ENCODE measurements around the gene ICAM4.

DNA sequence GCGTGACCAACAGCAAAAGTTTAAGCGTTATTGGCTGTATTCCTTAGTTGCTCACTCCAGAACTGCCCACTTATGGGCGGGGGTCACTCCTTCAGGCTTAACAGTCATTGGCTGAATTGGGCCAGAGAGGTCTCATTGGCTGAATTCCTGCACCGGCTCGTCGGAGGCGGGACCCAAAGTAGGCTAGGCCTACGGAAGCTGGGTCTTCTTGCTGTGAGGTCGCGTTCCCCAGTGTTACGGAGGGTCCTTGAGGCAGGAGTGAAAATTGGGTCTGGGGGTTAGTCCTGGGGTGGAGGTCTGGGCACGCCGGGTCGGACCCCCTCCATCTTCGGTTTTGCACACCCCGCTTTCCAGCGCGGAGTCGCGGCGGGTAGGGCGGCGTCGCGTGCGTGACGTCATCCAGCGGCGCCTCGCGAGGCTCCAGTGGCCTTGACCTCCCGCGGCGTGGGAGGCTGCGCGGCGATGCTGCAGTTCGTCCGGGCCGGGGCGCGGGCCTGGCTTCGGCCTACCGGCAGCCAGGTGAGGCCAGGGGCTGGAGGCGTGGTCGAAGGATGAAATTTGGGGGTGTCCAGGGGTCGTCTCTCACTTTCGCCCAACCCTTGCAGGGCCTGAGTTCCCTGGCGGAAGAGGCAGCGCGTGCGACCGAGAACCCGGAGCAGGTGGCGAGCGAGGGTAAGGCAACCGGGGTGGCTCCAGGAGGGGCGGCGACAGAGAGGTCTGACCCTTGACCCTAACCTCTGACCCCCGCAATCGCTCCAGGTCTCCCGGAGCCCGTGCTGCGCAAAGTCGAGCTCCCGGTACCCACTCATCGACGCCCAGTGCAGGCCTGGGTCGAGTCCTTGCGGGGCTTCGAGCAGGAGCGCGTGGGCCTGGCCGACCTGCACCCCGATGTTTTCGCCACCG, 34.7 kb upstream of the ICAM4 start, which contains the start of gene MRPL4:
- TF ChIP-seq, protein P1, sequence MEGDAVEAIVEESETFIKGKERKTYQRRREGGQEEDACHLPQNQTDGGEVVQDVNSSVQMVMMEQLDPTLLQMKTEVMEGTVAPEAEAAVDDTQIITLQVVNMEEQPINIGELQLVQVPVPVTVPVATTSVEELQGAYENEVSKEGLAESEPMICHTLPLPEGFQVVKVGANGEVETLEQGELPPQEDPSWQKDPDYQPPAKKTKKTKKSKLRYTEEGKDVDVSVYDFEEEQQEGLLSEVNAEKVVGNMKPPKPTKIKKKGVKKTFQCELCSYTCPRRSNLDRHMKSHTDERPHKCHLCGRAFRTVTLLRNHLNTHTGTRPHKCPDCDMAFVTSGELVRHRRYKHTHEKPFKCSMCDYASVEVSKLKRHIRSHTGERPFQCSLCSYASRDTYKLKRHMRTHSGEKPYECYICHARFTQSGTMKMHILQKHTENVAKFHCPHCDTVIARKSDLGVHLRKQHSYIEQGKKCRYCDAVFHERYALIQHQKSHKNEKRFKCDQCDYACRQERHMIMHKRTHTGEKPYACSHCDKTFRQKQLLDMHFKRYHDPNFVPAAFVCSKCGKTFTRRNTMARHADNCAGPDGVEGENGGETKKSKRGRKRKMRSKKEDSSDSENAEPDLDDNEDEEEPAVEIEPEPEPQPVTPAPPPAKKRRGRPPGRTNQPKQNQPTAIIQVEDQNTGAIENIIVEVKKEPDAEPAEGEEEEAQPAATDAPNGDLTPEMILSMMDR (IDR thresholded peaks at IDR 0.05): peak in 3 of 6 experiments; percentile 19 to 22 (median 19)
- peak; percentile 27 to 59 for TF ChIP-seq POLR2A (IDR thresholded peaks at IDR 0.05)

Data from Peyer's patch (tissue), 4 donors.